GDM1 (cell line): ENCODE measurements around the gene TWF2.

Experiments
- DNase-seq: peaks from one replicate; lab custom pipeline; 2025; lab: John Stamatoyannopoulos, UW

Gene TWF2

DNA sequence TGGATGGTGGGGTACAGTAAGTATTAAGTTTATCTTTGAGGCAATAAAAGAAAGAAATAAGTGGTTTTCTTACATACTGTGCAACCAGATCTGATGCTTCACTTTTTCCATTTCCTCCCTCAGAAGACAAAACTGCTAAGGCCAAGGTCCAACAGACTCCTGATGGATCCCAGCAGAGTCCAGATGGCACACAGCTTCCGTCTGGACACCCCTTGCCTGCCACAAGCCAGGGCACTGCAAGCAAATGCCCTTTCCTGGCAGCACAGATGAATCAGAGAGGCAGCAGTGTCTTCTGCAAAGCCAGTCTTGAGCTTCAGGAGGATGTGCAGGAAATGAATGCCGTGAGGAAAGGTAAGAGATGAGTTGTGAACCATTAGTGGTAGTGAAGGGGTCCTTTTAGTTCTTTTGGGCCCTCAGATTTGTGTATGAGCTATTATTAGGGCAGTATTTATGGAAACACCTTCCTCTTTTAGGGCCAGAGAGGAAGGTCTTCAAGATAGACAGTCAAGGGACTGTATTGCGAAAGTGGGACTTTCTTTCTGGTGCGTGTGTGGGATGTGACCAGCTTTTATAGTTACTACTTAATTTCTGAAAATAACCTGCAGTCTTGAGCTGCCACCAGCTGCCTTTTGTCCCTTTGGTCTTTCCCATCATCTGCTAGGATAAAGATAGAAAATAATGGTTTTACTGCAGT lies 36.4 kb downstream of the TWF2 start:
- DNase-seq: no peak

DNA sequence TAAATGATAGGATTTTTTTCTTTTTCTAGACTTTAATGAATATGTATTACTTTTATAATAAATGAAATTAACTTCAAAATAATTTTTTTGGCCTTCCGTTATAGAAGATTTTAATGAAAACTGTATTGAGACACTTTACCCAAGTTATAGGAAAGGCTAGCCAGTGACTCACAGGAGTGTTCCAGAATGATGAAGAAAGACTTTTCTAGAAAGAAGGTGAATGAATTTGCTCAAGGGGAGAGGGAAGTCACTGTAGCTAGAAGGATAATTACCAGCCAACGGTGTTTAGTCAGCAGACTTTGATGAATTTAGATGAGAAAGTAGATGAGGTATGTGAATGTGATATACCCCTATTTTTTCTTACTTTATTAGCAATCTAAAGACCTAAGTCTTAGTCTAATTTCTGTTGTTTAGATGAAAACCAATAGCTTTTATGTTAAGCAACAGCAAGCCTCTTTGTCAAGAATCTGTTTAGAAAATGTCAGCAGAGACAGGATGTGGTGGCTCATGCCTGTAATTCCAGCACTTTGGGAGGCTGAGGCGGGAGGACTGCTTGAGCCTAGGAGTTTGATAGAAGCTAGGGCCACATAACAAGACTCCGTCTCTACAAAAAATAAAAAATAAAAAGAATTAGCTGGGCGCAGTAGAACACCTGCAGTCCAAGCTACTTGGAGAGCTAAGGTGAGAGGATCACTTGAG lies 37.8 kb downstream of the TWF2 start:
- DNase-seq: no peak

DNA sequence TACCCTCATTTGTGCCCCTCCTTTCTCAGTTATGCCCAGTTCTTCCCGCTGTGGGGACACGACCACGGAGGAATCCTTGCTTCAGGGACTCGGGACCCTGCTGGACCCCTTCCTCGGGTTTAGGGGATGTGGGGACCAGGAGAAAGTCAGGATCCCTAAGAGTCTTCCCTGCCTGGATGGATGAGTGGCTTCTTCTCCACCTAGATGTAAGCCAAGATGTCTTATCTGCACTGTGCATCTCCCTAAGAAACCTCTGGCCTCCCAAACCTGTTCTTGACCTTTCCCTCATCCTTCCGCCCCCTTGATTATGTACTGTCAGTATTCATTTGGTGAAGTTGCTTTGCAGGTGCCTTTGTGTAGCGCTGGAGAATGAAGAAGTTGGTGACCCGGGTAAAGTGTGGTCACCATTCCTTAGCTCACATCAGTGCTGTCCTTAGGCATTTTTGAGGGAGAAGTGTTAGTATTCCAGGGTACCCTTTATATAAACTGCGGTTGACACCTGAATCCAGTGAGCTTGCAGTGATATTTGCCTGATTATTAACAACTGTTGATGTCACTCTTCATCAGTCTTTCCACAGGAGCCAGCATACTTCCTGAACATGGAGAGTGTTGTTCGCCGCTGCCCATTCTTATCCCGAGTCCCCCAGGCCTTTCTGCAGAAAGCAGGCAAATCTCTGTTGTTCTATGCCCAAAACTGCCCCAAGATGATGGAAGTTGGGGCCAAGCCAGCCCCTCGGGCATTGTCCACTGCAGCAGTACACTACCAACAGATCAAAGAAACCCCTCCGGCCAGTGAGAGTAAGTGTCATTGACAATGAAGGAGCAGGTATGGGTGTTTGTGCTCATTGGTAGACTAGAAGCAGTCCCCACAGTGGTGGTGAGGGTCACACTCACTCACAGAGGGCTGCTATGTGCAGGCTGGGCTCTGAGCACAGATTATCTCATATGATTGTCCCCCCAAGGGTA lies 40.0 kb downstream of the TWF2 start:
- DNase-seq: no peak

DNA sequence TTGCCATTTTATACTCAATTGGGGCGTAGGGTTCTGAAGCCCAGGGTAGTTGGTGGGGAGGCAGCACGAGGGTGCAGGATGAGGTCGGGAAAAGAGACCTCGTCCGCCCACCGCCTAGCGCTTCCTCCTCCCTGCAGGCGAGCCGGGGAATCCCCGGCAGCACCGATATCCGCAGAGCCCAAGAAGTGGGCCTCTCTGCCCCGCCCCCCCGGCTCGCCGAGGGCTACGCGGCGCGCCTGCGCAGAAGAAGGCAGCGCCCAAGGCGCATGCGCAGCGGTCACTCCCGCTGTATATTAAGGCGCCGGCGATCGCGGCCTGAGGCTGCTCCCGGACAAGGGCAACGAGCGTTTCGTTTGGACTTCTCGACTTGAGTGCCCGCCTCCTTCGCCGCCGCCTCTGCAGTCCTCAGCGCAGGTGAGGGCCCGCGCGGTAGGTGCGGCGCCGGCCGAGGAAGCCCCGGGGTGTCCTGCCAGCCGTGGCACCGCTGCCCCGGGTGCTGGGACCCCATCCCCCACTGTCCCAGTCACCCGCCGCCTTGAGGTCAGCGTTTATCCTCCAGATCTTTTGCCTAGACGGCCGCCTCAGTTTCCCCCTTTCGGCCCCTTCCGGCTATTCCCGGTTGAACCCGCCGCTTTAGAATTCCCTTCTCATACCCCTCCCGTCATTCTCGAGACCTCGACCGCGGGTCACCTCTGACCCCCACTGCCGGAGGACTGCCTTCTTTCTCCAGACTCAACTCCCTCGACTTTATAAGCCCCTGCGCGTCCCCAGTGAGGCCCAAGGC lies 40.9 kb downstream of the TWF2 start, which contains the start of gene ALAS1:
TSS of gene ALAS1 (plus strand) at position 319 of the 784 bp plus-strand sequence. CDS start 1,082 bp downstream, outside the sequence.
- peak; percentile 88 for DNase-seq

DNA sequence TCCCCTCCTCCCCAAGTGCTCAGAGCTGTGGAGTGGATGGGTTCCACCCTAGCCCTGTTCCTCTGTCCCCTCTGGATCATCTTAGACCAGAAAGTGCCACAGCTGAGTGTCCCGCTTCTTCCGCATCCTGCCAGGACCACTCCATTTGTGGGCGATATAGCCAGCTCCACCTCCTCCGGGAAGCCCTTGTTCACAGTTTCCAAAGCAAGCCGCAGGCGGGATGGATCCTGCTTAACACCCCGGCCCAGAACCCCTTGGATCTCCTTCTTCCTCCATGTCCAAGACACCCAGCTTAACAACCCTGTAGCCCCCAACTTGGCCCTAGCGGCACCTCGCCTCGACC lies 41.5 kb downstream of the TWF2 start:
- DNase-seq: no peak

DNA sequence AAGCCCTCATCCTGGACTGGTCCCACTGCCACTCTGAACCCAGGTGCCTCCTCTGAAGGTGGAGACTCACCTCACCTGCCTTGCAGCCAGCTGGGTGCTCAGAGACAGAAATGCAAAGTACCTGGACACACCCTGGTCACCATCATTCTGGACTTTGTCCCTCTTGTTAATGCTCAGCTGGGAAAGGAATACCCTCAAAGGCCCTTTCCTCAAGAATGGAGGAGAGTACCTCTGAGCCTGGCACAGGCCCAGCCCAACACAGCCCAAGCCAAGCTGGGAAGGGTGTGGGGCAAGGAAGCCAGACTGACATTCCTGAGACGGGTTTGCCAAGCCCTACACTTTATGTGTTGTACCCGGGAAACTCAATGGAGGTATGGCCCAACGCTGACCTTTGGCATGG lies 42.0 kb downstream of the TWF2 start:
- DNase-seq: no peak

DNA sequence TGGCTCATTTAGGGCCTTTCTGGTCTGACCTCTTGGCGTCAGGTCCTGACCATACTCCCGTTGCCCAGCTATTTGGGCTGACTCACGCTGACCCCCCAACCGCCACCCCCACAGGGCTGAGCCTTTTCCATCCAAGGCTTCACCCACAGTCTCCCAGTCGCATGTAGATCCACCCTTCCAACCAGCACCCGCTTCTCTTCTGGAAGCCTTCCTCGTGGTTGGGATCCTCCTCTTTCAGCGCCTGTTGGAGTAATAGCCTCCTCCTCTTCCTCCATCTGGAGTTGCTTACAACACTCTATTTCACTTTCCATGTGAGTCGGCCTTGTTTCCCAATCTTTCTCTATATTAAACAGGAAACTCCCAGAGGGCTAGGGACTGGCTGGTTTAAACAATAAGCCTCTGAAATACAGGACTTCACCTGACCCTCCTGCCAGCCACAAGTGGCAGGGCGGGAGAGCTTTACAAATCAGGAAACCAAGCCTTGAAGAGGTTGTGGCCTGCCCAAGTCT lies 43.1 kb downstream of the TWF2 start:
- no peak for DNase-seq

DNA sequence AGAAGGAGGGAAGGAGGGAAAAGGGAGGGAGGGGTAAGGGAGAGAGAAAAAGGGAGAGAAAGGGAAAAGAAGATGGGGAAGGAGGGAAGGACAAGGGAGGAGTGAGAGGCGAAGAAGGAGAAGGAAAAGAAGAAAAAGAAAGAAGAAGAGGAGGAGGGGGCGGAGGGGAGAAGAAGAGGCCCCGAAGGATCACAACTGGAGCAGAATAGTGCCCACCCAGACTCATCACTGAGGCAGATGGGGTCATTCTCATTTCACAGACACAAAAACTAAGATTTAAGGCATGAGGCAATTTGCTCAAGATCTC lies 43.7 kb downstream of the TWF2 start:
- no peak for DNase-seq

DNA sequence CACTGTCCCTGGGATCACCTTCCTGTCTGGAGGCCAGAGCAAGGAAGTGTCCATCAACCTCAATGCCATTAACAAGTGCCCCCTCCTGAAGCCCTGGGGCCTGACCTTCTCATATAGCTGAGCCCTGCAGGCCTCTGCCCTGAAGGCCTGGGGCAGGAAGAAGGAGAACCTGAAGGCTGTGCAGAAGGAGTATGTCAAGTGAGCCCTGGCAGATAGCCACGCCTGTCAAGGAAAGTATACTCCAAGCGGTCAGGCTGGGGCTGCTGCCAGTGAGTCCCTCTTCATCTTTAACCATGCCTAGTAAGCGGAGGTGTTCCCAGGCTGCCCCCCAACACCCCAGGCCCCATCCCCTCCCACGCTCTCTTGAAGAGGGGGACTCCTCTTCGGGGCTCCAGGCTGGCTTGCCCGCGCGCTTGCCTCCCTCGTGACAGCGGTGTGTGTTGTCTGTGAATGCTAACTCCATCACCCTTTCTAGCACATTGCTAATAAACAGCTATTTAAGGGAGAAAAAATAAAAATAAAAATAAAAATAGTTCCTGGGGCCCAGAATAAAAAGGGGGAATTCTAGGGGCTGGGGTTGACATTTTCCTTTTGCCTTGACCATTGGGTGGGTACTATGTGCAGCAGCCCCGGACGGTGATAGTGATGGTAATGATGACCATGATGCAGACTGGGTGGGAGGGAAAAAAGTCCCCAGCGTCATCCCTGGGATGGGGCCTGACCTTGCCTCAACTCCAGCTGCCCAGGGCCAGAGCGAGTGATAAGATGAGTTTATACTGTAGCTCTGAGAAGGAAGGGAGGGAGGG lies 44.3 kb downstream of the TWF2 start:
- no peak for DNase-seq

DNA sequence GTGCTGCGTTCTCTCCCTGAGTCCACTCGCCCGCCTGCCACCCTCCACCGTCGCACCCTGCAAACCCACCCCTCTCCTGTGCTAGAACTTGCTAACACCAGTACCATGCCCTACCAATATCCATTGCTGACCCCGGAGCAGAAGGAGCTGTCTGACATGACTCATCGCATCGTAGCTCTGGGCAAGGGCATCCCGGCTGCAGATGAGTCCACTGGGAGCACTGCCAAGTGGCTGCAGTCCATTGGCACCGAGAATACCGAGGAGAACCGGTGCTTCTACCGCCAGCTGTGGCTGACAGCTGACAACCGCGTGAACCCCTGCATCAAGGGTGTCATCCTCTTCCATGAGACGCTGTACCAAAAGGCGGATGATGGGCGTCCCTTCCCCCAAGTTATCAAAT lies 45.9 kb downstream of the TWF2 start:
- DNase-seq: no peak

DNA sequence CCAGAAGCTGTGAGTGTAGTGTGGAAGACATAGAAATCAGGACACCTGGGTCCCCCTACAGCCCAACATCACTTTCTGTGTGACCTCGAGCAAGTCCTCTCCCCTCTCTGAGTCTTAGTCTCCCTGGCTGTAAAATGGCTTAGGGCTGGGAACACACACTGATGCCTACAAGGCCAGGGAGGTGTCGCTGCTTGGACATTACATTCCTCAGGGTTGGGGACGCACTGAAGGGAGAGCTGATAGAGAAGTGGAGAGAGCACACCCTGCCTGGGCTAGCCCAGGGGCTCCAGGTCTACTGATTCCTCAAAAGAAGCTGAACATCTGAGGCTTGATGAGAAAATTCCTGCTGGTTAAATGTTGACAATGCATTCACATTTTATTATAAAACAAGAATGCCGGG lies 47.3 kb downstream of the TWF2 start:
- DNase-seq: no peak

DNA sequence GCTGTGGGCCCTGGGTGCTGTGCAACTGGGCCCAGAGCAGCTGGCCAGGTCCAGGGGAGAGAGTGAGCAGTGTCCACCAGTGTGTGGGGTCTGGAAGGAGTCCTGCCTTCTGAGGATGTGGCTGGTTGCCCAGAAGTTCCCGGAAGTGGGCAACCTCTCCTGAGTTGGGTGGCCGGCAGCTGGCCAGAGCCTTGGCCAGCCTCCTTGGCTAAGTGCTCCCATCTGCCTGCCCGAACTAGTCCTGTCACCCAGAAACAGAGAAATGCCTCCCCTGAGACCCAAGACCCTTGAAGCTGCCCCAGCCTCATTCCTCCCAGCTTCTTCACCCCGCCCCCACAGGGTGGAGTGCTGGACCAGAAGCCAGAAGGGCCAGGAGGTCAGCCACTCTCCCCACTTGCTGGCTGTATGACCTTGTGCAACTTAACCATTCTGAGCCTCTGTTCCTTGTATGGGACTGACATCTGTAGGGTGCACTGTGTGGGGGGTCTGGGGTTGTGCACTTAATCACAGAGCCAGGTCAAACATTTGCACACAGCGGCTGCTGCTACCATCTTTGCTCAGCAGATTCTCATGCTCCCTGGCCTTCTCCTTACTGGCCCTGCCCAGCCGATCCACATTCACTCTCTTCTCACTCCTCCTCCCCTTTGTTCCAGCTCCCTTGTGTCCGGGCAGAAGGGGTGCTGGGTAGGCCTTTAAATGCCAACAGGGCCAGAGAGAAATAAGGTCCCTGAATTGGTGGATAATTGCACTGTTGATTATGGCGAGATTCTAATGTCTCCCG lies 48.5 kb downstream of the TWF2 start:
- DNase-seq: no peak

DNA sequence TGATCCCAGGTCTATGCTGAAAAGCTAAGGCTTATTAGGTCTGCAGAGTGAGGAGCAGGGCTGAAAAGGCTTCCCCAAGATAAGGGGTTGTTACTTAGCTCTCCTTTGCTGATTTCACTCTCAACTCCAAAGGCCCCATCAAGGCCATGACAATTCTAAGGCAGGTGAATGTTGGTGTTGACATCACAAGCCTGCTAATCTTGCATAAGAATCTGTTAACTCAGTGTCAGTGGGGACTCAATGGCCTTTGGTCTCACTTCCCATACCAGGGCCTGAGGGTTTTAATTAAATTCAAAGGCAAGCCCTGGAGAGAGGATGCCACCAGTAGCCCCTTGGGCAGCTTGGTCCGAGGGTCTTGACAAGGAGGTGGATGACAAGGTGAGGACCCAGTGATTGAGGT lies 50.4 kb downstream of the TWF2 start:
- no peak for DNase-seq

DNA sequence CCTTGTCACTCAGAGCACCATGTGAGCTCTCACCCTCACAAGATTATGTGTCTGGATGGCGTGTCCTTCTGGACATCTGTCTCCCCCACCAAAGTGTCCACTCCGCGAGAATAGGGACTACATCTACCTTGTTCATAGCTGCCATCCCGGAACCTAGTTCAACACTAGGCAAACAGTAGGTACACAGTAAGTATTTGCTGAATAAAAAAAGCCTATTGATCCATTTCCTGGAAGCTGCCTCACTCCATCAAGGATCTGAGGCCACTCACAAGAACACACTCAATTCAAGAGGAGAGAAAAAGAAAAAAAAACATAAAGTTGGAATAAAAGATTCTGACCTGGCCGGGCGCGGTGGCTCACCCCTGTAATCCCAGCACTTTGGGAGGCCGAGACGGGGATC lies 52.2 kb downstream of the TWF2 start:
- no peak for DNase-seq

DNA sequence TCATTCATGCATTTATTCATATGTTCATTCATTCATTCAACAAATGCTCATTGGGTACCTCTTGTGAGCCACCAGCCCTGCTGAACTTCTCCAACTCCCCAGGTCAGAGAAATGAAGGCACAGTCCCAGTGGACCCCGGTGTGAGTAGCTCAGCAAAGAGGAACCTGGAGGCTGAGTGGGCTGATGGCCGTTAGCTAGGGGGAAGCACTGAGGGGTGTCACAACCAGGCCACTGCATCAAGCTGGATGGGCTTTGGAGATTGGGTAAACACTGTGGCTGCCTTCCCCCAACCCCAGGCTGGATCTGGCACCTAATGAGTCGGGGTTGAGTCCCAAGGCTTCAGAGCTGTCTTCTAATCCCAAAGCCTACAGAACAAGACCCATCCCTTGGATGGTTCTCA lies 53.1 kb downstream of the TWF2 start:
- no peak for DNase-seq

DNA sequence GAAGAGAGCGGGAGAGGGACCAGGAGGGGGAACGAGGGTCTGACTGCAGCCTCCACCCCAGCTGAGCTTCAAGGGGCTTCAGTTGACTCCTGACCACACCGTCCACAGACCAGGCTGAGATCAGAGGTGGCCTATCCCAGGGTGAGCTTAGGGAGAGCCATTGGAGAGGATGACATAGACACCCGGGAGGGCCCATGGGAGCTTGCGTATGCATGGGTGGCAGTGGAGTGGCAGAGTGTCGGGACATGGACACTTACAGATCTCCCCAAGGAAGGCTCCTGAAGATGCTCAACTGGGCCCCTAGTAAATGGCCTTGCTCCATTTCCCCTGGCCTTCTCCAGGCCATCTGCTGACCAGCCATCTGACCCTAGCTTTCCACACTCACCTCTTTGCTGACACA lies 53.6 kb downstream of the TWF2 start:
- DNase-seq: no peak

DNA sequence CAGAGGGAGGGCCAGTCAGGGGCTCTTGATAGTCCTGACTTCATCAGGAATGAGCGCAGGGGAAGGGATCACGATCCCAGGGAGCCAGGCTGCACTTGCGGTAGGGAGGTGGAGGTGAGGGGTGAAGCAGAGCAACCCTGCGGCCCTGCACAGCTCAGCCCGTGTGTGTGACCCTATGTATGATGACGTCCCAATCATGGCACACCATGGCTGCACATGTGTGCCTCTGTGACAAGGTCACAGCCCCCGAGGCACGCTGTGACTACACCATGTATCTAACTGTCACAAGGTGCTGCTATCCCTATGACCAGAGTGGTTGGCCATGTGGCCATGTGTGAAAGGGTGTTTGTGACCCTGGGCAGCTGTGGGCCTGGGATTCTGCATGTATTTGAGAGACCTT lies 54.3 kb downstream of the TWF2 start:
- no peak for DNase-seq

DNA sequence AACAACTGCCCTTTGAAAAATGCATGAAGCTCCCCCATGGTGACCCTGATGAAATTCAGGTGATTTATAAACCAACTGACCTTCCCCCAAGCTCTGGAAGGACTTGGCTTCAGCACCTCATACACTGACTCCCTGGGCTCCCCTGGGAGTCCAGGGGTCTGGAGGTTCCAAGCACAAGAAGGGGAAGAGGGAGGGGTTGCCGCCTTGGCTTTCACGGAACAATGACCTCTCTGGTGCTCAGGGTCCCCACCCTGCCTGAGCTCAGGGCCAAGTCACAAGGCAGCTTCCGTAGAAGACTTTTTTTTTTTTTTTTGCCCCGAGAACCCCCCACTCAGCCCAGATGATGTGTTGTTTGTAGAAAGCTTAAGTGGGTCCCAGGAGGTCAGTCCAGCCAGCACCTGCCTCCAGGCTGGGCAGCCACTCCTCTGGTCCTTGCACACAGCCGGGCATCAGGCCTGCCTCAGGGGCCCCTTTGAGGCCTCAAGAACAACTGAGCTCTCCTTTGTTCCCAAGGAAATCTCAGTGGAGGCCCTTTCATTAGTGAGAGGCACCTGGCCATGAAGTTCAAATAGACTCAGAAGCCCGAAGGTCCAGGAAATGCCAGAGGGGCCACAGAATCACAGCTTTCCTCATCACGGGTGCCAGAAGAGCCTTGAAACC lies 55.0 kb downstream of the TWF2 start:
- DNase-seq: no peak

DNA sequence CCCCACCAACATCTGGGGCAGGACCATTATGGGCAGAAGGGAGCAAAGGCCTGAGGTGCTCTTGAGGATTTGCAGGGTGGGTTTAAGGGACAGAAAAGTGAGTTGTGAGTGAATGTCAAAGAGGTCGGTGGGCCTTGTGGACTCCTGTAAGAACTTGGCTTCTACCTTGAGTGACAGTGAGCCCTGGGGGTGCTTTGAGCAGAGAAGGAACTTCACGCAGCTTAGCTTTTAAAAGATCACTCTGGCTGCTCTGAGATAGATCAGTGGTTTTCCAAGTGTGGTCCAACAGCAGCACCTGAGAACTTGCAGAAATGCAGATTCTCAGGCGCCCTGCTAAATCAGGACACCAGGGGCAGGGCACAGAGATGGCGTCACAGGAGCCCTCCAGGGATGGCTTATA lies 56.3 kb downstream of the TWF2 start:
- DNase-seq: no peak

DNA sequence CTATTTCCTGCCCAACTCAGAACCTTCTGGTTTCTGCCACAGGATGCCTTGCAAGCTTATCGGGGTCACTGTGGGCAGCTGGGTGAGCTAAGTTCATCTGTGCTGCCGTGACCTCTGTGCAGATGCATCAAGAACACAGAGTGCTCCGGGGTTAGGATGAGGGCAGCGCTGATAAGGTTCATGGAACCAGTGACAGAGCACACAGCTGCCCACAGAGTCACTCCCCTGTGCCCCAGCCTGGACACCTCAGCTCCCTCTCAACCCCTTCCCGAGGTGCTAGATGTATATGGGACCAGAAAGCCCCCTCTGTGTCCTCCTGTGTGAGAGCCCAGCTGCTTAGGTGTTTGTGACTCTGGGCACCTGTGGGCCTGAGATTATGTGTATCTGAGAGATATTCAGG lies 56.8 kb downstream of the TWF2 start:
- DNase-seq: no peak
